ENCODE measurements around the gene CNR2.

- TF ChIP-seq POLR2A (IDR thresholded peaks at IDR 0.05; ENCODE audit: low read length) (no peak), GATA1 (IDR thresholded peaks at IDR 0.05; ENCODE audit: low read depth, low read length) (no peak)
These were observed 14.1 kb downstream of the CNR2 start for GRCh38 chr1:23899070-23899469.

Measured in erythroblast (primary cell).